ENCODE data around the gene HLA-DRB1.
"Not testable (repeated sequence)": the region's sequence is repeated elsewhere in the genome, so short reads cannot be mapped to it uniquely, and the experiment has no call there.

The HLA-DRB1 gene

GRCh38 chr6:32551410-32551809, 38.2 kb downstream of the HLA-DRB1 start:
- H3K4me3 ChIP-seq (ENCODE audit: low read depth, low read length) = no peak overlapping the region
- no peaks in the 10 kb centered on the region for H3K4me1 ChIP-seq (ENCODE audit: control insufficient read depth, insufficient read depth, low read length)
- H3K36me3 ChIP-seq (ENCODE audit: control insufficient read depth, insufficient read depth, low read length) = no peaks in the 10 kb centered on the region
- no peak overlapping the region for H3K9ac ChIP-seq (ENCODE audit: low read depth, low read length)
- H3K27me3 ChIP-seq (ENCODE audit: control insufficient read depth, insufficient read depth, low read length) = no peaks in the 10 kb centered on the region
- no peaks in the 10 kb centered on the region for H3K9me3 ChIP-seq (ENCODE audit: control insufficient read depth, insufficient read depth, low read length)

- no peaks in the 10 kb centered on the region for H3K36me3 ChIP-seq (ENCODE audit: control insufficient read depth, insufficient read depth, low read length)
- no peaks in the 10 kb centered on the region for H3K4me1 ChIP-seq (ENCODE audit: control insufficient read depth, insufficient read depth, low read length)
- no peaks in the 10 kb centered on the region for H3K9me3 ChIP-seq (ENCODE audit: control insufficient read depth, insufficient read depth, low read length)
- H3K9ac ChIP-seq (ENCODE audit: low read depth, low read length) = no peak overlapping the region
- no peaks in the 10 kb centered on the region for H3K27me3 ChIP-seq (ENCODE audit: control insufficient read depth, insufficient read depth, low read length)
- no peak overlapping the region for H3K4me3 ChIP-seq (ENCODE audit: low read depth, low read length)
Measured at GRCh38 chr6:32539839-32540238, 49.8 kb downstream of the HLA-DRB1 start.

- not testable (repeated sequence) for H3K9ac ChIP-seq (ENCODE audit: low read depth, low read length); H3K36me3 ChIP-seq (ENCODE audit: control insufficient read depth, insufficient read depth, low read length); H3K9me3 ChIP-seq (ENCODE audit: control insufficient read depth, insufficient read depth, low read length); H3K4me3 ChIP-seq (ENCODE audit: low read depth, low read length); H3K27me3 ChIP-seq (ENCODE audit: control insufficient read depth, insufficient read depth, low read length); H3K4me1 ChIP-seq (ENCODE audit: control insufficient read depth, insufficient read depth, low read length)
Measured at GRCh38 chr6:32530431-32530793, 59.2 kb downstream of the HLA-DRB1 start.

GRCh38 chr6:32529697-32530430, 59.8 kb downstream of the HLA-DRB1 start, which contains the start of gene HLA-DRB5:
HLA-DRB5 (minus strand) TSS chr6:32530287; CDS start chr6:32530224, 63 bp downstream.
- no peaks in the 10 kb centered on the region for H3K36me3 ChIP-seq (ENCODE audit: control insufficient read depth, insufficient read depth, low read length)
- H3K4me1 ChIP-seq (ENCODE audit: control insufficient read depth, insufficient read depth, low read length) = no peaks in the 10 kb centered on the region
- no peaks in the 10 kb centered on the region for H3K9me3 ChIP-seq (ENCODE audit: control insufficient read depth, insufficient read depth, low read length)
- no peak within 1 kb of the TSS for H3K4me3 ChIP-seq (ENCODE audit: low read depth, low read length)
- H3K27me3 ChIP-seq (ENCODE audit: control insufficient read depth, insufficient read depth, low read length) = no peaks in the 10 kb centered on the region
- no peak within 1 kb of the TSS for H3K9ac ChIP-seq (ENCODE audit: low read depth, low read length)

Measured in iPS-15b (cell line).